ENCODE results near the gene FAM118B. TPM values are rescaled to one million over a fixed set of nuclear protein-coding genes. Genes with fewer than 3 reads are reported as not detected.

The FAM118B gene
- total and polyA plus RNA-seq, 9 donors = 7.3 to 18.9 (median 12.7) TPM

GRCh38 chr11:126297004-126297403, 85.4 kb downstream of the FAM118B start:
- Histone ChIP-seq H3K4me1 (ENCODE audit: insufficient read depth) (no peaks in the 10 kb centered on the region), H3K36me3 (no peaks in the 10 kb centered on the region), H3K9me3 (no peaks in the 10 kb centered on the region), H3K4me3 (no peak overlapping the region), H3K27me3 (no peaks in the 10 kb centered on the region), H3K27ac (no peak overlapping the region)
- 53 to 79% (median 72%) methylated on average over 2 of the region's 2 CpGs for WGBS, 3 donors
- TF ChIP-seq EP300 (IDR thresholded peaks at IDR 0.05) = no peak
- TF ChIP-seq POLR2A (IDR thresholded peaks at IDR 0.05) = no peak
- intact Hi-C loops (cut with DNase I) = no loop called here
- DNase-seq = no peak

DNA sequence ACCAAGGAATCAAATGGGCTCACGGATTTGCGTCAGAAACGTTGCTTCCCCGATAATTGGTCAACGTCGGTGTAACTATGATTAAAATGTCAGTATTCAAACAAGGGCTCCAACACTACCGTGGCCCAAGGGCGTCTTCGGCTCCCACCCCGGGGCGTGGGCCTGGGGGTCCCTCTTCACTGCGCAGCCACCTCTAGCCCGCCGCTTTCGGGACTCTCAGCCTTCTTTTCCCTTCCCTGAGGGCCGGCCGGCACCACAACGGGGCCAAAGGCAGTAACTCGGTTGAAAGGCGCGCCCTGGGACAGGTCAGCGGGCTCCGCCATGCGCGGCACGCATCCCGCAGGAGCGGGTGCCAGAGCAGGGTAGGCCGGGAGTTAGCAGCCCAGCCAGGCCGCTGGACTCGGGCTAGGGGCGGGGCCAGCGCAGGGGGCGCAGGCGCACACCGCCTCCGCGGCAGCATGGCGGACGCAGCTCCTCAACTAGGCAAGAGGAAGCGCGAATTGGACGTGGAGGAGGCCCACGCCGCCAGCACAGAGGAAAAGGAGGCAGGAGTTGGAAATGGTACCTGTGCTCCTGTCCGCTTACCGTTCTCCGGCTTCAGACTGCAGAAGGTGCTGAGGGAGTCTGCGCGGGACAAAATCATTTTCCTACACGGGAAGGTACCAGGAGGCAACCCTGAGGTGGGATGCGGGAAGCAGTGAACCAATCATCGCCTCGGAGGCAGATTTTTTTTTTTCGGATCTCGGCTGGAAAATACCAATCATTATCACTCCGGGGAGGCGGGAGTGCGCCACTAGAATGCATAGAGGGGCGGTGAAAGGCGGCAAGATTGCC, 92.3 kb downstream of the FAM118B start, which contains the start of gene DCPS:
DCPS (plus strand) TSS at position 438 of the 834 bp plus-strand sequence; CDS start at position 459, 21 bp downstream.
- TF ChIP-seq POLR2A (IDR thresholded peaks at IDR 0.05) = peak; percentile 40
- TF ChIP-seq, protein P1, sequence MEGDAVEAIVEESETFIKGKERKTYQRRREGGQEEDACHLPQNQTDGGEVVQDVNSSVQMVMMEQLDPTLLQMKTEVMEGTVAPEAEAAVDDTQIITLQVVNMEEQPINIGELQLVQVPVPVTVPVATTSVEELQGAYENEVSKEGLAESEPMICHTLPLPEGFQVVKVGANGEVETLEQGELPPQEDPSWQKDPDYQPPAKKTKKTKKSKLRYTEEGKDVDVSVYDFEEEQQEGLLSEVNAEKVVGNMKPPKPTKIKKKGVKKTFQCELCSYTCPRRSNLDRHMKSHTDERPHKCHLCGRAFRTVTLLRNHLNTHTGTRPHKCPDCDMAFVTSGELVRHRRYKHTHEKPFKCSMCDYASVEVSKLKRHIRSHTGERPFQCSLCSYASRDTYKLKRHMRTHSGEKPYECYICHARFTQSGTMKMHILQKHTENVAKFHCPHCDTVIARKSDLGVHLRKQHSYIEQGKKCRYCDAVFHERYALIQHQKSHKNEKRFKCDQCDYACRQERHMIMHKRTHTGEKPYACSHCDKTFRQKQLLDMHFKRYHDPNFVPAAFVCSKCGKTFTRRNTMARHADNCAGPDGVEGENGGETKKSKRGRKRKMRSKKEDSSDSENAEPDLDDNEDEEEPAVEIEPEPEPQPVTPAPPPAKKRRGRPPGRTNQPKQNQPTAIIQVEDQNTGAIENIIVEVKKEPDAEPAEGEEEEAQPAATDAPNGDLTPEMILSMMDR (IDR thresholded peaks at IDR 0.05) = no peak
- no peak for TF ChIP-seq EP300 (IDR thresholded peaks at IDR 0.05)
- 0 to 1% (median 1%) methylated on average over 56 to 61 of the region's 61 CpGs for WGBS, 3 donors
- Histone ChIP-seq H3K4me3 (peak within 1 kb of the TSS; percentile 48), H3K36me3 (no peaks in the 10 kb centered on the region), H3K27ac (peak within 1 kb of the TSS; percentile 66 to 79), H3K9me3 (no peaks in the 10 kb centered on the region), H3K27me3 (no peaks in the 10 kb centered on the region), H3K4me1 (ENCODE audit: insufficient read depth) (peaks cover 6% of the 10 kb centered on the region)
- intact Hi-C loops (cut with DNase I) = loop anchor here in 3 of 4 donors (2.0 to 10.0 kb wide), 3 partner anchors 49 to 691 kb away; partner anchors contain the start of gene ST3GAL4 (in 1 of the 3)
- DNase-seq = peak; percentile 89 to 95 (median 91)

GRCh38 chr11:126304457-126305075, 93.0 kb downstream of the FAM118B start:
- Histone ChIP-seq H3K4me3 (peak overlapping the region; percentile 48), H3K4me1 (ENCODE audit: insufficient read depth) (peaks cover 6% of the 10 kb centered on the region), H3K27me3 (no peaks in the 10 kb centered on the region), H3K27ac (peak overlapping the region in 1 of 2 donors; percentile 79), H3K9me3 (no peaks in the 10 kb centered on the region), H3K36me3 (no peaks in the 10 kb centered on the region)
- no peak for TF ChIP-seq POLR2A (IDR thresholded peaks at IDR 0.05)
- no peak for TF ChIP-seq EP300 (IDR thresholded peaks at IDR 0.05)
- TF ChIP-seq, protein P1 (IDR thresholded peaks at IDR 0.05) = no peak
- 11 to 18% (median 17%) methylated on average over 12 of the region's 12 CpGs for WGBS, 3 donors
- intact Hi-C loops (cut with DNase I) = loop anchor here in 3 of 4 donors (2.0 to 10.0 kb wide), 4 partner anchors 48 to 690 kb away; partner anchors contain the start of gene ST3GAL4 (in 1 of the 3)
- peak in 1 of 5 donors; percentile 19 for DNase-seq

GRCh38 chr11:126305699-126306098, 94.1 kb downstream of the FAM118B start:
- H3K27me3 ChIP-seq = no peaks in the 10 kb centered on the region
- no peak for TF ChIP-seq EP300 (IDR thresholded peaks at IDR 0.05)
- TF ChIP-seq POLR2A (IDR thresholded peaks at IDR 0.05) = no peak
- TF ChIP-seq, protein P1 (IDR thresholded peaks at IDR 0.05) = no peak
- H3K4me3 ChIP-seq = no peak overlapping the region
- no peaks in the 10 kb centered on the region for H3K36me3 ChIP-seq
- intact Hi-C loops (cut with DNase I) = loop anchor here in 3 of 4 donors (2.0 to 10.0 kb wide), 4 partner anchors 47 to 689 kb away; partner anchors contain the start of gene ST3GAL4 (in 1 of the 3)
- DNase-seq = peak in 1 of 5 donors; percentile 22
- no peaks in the 10 kb centered on the region for H3K9me3 ChIP-seq
- H3K27ac ChIP-seq = no peak overlapping the region
- 80 to 93% (median 82%) methylated on average over 4 of the region's 4 CpGs for WGBS, 3 donors
- peaks cover 8% of the 10 kb centered on the region for H3K4me1 ChIP-seq (ENCODE audit: insufficient read depth)
